ENCODE data around the gene DNAJC4.

Gene DNAJC4

DNA sequence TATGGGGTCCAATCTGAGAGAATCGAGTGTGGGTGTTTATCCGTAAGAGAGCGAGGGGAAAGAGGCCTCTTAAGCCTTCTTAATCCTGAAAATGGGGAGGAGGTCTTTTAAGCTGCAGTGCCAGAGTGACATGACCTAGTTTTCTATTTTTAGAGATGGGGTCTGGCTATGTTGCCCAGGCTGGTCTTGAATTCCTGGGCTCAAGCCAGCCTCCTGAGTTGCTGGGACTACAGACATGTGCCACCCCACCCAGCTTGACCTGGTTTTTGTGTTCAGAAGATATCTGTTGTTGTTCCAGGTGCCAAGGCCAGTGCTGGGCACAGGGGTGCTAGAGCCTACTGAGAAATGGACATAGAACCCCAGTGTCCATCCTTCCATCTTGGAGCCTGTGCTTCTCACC is 52.7 kb downstream of the DNAJC4 start:
- DNase-seq: no peak
